Measurements from ENCODE around the gene GRAP2. TPM values are rescaled to one million over a fixed set of nuclear protein-coding genes. Genes with fewer than 3 reads are reported as not detected.

Gene GRAP2
- total RNA-seq, 4 donors from 2014 or later: 1.4 to 5.8 (median 3.9) TPM

- peaks cover 5 to 15% (median 11%) of the 10 kb centered on the region in 4 donors for H3K4me1 ChIP-seq
- 92% methylated on average over 2 of the region's 2 CpGs for WGBS
- no peaks in the 10 kb centered on the region for H3K36me3 ChIP-seq
- H3K27me3 ChIP-seq: peaks cover 0 to 4% (median 0%) of the 10 kb centered on the region in 4 donors
- DNase-seq (ENCODE audit: extremely low spot score): no peak
- H3K27ac ChIP-seq (replicated peaks in 1 of 4): no peak overlapping the region
- TF ChIP-seq EP300 (IDR thresholded peaks at IDR 0.05) (no peak), POLR2AphosphoS5 (IDR thresholded peaks at IDR 0.05) (no peak)
- TF ChIP-seq, protein P1, sequence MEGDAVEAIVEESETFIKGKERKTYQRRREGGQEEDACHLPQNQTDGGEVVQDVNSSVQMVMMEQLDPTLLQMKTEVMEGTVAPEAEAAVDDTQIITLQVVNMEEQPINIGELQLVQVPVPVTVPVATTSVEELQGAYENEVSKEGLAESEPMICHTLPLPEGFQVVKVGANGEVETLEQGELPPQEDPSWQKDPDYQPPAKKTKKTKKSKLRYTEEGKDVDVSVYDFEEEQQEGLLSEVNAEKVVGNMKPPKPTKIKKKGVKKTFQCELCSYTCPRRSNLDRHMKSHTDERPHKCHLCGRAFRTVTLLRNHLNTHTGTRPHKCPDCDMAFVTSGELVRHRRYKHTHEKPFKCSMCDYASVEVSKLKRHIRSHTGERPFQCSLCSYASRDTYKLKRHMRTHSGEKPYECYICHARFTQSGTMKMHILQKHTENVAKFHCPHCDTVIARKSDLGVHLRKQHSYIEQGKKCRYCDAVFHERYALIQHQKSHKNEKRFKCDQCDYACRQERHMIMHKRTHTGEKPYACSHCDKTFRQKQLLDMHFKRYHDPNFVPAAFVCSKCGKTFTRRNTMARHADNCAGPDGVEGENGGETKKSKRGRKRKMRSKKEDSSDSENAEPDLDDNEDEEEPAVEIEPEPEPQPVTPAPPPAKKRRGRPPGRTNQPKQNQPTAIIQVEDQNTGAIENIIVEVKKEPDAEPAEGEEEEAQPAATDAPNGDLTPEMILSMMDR (IDR thresholded peaks at IDR 0.05): no peak
- H3K4me3 ChIP-seq: no peak overlapping the region
- no peaks in the 10 kb centered on the region for H3K9me3 ChIP-seq
- intact Hi-C loops (cut with DNase I): no loop called here
Observed at GRCh38 chr22:39953101-39953500, 52.2 kb downstream of the GRAP2 start.

- H3K36me3 ChIP-seq: no peaks in the 10 kb centered on the region
- no peak for TF ChIP-seq POLR2AphosphoS5 (IDR thresholded peaks at IDR 0.05)
- no peak for TF ChIP-seq POLR2A (IDR thresholded peaks at IDR 0.05; ENCODE audit: low read depth)
- TF ChIP-seq EP300 (IDR thresholded peaks at IDR 0.05): no peak
- TF ChIP-seq, protein P1 (IDR thresholded peaks at IDR 0.05): no peak
- WGBS: 96% methylated on average over 4 of the region's 4 CpGs
- intact Hi-C loops (cut with DNase I): no loop called here
- no peak overlapping the region for H3K4me3 ChIP-seq
- H3K27me3 ChIP-seq: peaks cover 0 to 8% (median 0%) of the 10 kb centered on the region in 4 donors
- H3K4me1 ChIP-seq: peaks cover 5 to 15% (median 11%) of the 10 kb centered on the region in 4 donors
- H3K27ac ChIP-seq (replicated peaks in 1 of 4): no peak overlapping the region
- no peaks in the 10 kb centered on the region for H3K9me3 ChIP-seq
- no peak for DNase-seq (ENCODE audit: extremely low spot score)
Observed at GRCh38 chr22:39954584-39955055, 53.7 kb downstream of the GRAP2 start.

DNA sequence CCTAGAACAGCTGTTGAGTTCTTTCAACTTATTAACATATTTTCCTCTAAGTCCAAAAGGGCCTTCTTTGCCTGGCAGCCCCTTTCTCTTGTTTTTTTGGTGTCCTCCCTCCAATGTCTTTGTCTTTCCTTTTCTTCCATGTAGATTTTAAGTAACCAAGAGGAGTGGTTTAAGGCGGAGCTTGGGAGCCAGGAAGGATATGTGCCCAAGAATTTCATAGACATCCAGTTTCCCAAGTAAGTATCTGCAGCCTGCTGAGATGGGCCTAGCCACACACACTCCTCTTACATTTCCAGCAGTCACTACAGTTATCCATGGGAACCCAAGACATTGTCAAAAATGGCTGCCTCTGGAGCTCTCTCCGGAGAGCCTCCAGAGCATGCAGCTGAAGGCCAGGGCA is 54.8 kb downstream of the GRAP2 start:
- intact Hi-C loops (cut with DNase I): no loop called here
- WGBS: 100% methylated on average over 2 of the region's 2 CpGs
- peaks cover 5 to 15% (median 11%) of the 10 kb centered on the region in 4 donors for H3K4me1 ChIP-seq
- no peak for DNase-seq (ENCODE audit: extremely low spot score)
- TF ChIP-seq POLR2A (IDR thresholded peaks at IDR 0.05; ENCODE audit: low read depth) (no peak), EP300 (IDR thresholded peaks at IDR 0.05) (no peak), POLR2AphosphoS5 (IDR thresholded peaks at IDR 0.05) (no peak)
- TF ChIP-seq, protein P1 (IDR thresholded peaks at IDR 0.05): no peak
- no peak overlapping the region for H3K27ac ChIP-seq (replicated peaks in 1 of 4)
- H3K4me3 ChIP-seq: no peak overlapping the region
- peaks cover 0 to 15% (median 0%) of the 10 kb centered on the region in 4 donors for H3K27me3 ChIP-seq
- H3K9me3 ChIP-seq: no peaks in the 10 kb centered on the region
- no peaks in the 10 kb centered on the region for H3K36me3 ChIP-seq

DNA sequence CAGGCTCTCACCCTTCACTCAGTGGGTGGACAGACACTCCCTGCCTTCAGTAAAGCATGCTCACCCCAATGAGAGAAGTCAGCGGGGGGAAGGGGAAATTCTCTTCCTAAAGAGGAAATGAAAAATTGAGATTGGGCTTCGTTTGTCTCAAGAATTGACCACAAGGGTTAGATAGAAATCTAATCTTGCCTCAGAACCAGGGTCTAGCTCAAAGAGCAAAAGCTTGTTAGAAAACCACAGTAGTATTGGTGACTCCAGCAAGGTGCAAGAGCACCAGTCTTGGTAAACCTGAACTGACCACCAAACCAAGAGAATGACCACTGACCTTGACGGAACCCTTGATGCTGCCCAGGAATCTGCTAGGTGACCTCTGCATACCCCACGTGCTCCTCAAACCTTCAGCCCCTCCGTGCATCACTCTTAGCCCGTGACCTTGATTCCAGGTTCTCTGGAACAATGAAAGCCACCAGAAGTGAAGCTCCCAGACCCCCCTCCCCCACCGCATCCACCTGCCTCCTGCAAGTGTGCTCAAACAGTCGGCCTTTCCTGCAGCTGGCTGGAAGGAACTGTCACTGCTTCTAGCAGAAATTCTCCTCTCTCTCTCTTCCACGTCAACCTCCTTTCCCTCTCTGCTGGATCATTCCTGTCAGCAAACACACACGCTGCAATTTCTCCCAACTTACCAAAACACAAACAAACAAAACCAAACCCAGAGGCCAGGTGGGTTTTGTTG is 56.2 kb downstream of the GRAP2 start:
- 68% methylated on average over 9 of the region's 10 CpGs for WGBS
- Histone ChIP-seq H3K4me3 (no peak overlapping the region), H3K9me3 (no peaks in the 10 kb centered on the region)

More for the DNA sequence above, 56.2 kb downstream of the GRAP2 start:
- DNase-seq (ENCODE audit: extremely low spot score): no peak
- Histone ChIP-seq H3K4me1 (peaks cover 5 to 15% (median 11%) of the 10 kb centered on the region in 4 donors), H3K36me3 (no peaks in the 10 kb centered on the region), H3K27me3 (peaks cover 0 to 18% (median 0%) of the 10 kb centered on the region in 4 donors), H3K27ac (replicated peaks in 1 of 4) (no peak overlapping the region)
- intact Hi-C loops (cut with DNase I): no loop called here
- TF ChIP-seq, protein P1 (IDR thresholded peaks at IDR 0.05): no peak
- no peak for TF ChIP-seq EP300 (IDR thresholded peaks at IDR 0.05)
- TF ChIP-seq POLR2AphosphoS5 (IDR thresholded peaks at IDR 0.05): no peak
- no peak for TF ChIP-seq POLR2A (IDR thresholded peaks at IDR 0.05; ENCODE audit: low read depth)

All from esophagus muscularis mucosa (tissue), 4 donors.